ENCODE measurements around the gene FOS.
"Not testable (repeated sequence)": the region's sequence is repeated elsewhere in the genome, so short reads cannot be mapped to it uniquely, and the experiment has no call there.

The FOS gene

DNA sequence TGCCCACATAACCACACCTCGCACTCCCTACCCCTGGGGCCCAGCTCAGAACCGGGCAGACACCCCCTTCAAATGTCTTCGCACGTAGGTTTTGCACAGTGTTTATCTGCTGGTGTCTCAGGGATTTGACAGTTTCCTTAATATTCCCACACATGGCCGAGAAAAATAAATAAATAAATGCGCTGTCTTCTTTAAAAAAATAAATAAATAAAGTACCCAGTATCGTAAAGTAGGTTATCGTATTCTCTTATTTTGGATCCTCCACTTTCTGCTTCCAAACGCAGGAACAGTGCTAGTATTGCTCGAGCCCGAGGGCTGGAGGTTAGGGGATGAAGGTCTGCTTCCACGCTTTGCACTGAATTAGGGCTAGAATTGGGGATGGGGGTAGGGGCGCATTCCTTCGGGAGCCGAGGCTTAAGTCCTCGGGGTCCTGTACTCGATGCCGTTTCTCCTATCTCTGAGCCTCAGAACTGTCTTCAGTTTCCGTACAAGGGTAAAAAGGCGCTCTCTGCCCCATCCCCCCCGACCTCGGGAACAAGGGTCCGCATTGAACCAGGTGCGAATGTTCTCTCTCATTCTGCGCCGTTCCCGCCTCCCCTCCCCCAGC, 710 bp upstream of the FOS start:
- DNase-seq = peak; percentile 59

DNA sequence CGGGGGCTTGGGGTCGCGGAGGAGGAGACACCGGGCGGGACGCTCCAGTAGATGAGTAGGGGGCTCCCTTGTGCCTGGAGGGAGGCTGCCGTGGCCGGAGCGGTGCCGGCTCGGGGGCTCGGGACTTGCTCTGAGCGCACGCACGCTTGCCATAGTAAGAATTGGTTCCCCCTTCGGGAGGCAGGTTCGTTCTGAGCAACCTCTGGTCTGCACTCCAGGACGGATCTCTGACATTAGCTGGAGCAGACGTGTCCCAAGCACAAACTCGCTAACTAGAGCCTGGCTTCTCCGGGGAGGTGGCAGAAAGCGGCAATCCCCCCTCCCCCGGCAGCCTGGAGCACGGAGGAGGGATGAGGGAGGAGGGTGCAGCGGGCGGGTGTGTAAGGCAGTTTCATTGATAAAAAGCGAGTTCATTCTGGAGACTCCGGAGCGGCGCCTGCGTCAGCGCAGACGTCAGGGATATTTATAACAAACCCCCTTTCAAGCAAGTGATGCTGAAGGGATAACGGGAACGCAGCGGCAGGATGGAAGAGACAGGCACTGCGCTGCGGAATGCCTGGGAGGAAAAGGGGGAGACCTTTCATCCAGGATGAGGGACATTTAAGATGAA, 630 bp downstream of the FOS start:
- DNase-seq = peak; percentile 78

DNA sequence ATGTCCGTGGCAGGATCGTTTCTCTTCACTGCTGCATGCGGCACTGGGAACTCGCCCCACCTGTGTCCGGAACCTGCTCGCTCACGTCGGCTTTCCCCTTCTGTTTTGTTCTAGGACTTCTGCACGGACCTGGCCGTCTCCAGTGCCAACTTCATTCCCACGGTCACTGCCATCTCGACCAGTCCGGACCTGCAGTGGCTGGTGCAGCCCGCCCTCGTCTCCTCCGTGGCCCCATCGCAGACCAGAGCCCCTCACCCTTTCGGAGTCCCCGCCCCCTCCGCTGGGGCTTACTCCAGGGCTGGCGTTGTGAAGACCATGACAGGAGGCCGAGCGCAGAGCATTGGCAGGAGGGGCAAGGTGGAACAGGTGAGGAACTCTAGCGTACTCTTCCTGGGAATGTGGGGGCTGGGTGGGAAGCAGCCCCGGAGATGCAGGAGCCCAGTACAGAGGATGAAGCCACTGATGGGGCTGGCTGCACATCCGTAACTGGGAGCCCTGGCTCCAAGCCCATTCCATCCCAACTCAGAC, 1.2 kb downstream of the FOS start:
- no peak for DNase-seq

DNA sequence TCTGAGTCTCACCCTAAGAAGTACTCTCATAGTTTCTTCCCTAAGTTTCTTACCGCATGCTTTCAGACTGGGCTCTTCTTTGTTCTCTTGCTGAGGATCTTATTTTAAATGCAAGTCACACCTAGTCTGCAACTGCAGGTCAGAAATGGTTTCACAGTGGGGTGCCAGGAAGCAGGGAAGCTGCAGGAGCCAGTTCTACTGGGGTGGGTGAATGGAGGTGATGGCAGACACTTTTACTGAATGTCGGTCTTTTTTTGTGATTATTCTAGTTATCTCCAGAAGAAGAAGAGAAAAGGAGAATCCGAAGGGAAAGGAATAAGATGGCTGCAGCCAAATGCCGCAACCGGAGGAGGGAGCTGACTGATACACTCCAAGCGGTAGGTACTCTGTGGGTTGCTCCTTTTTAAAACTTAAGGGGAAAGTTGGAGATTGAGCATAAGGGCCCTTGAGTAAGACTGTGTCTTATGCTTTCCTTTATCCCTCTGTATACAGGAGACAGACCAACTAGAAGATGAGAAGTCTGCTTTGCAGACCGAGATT, 1.7 kb downstream of the FOS start:
- DNase-seq = no peak

DNA sequence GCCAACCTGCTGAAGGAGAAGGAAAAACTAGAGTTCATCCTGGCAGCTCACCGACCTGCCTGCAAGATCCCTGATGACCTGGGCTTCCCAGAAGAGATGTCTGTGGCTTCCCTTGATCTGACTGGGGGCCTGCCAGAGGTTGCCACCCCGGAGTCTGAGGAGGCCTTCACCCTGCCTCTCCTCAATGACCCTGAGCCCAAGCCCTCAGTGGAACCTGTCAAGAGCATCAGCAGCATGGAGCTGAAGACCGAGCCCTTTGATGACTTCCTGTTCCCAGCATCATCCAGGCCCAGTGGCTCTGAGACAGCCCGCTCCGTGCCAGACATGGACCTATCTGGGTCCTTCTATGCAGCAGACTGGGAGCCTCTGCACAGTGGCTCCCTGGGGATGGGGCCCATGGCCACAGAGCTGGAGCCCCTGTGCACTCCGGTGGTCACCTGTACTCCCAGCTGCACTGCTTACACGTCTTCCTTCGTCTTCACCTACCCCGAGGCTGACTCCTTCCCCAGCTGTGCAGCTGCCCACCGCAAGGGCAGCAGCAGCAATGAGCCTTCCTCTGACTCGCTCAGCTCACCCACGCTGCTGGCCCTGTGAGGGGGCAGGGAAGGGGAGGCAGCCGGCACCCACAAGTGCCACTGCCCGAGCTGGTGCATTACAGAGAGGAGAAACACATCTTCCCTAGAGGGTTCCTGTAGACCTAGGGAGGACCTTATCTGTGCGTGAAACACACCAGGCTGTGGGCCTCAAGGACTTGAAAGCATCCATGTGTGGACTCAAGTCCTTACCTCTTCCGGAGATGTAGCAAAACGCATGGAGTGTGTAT, 2.4 kb downstream of the FOS start:
- DNase-seq = no peak

DNA sequence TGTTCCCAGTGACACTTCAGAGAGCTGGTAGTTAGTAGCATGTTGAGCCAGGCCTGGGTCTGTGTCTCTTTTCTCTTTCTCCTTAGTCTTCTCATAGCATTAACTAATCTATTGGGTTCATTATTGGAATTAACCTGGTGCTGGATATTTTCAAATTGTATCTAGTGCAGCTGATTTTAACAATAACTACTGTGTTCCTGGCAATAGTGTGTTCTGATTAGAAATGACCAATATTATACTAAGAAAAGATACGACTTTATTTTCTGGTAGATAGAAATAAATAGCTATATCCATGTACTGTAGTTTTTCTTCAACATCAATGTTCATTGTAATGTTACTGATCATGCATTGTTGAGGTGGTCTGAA, 3.0 kb downstream of the FOS start:
- DNase-seq = no peak

DNA sequence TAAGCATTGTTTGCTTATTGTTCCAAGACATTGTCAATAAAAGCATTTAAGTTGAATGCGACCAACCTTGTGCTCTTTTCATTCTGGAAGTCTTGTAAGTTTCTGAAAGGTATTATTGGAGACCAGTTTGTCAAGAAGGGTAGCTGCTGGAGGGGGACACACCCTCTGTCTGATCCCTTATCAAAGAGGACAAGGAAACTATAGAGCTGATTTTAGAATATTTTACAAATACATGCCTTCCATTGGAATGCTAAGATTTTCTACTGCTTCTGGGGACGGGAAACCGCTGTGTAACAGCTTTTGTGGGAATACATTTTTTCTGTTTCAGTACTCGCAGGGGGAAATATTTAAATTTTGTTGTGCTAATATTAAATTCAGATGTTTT, 3.5 kb downstream of the FOS start:
- no peak for DNase-seq

DNA sequence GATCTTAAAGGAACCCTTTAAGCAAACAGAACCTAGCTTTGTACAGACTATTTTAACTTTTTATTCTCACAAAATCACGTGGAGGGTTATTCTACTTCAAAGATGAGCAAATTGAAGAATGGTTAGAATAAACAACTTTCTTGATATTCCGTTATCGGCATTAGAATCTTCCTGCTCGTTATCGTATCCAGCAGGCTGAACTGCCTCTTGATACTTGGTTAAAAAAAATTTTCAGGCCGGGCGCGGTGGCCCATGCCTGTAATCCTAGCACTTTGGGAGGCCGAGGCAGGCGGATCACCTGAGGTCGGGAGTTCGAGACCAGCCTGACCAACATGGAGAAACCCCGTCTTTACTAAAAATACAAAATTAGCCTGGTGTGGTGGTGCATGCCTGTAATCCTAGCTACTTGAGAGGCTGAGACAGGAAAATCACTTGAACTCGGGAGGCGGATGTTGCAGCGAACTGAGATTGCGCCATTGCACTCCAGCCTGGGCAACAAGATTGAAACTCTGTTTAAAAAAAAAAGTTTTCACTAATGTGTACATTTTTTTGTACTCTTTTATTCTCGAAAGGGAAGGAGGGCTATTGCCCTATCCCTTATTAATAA, 4.0 kb downstream of the FOS start:
- not testable (repeated sequence) for DNase-seq

DNA sequence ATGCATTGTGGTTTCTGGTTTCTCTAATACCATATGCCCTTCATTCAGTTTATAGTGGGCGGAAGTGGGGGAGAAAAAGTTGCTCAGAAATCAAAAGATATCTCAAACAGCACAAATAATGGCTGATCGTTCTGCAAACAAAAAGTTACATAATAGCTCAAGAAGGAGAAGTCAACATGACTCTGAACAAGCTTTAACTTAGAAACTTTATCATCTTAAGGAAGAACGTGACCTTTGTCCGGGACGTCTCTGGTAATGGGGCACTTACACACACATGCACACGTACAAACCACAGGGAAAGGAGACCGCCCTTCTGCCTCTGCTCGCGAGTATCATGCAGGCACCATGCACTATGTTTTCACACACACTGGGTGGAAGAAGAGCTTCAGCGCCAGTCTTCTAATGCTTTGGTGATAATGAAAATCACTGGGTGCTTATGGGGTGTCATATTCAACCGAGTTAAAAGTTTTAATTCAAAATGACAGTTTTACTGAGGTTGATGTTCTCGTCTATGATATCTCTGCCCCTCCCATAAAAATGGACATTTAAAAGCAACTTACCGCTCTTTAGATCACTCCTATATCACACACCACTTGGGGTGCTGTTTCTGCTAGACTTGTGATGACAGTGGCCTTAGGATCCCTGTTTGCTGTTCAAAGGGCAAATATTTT, 4.7 kb downstream of the FOS start:
- DNase-seq = no peak

DNA sequence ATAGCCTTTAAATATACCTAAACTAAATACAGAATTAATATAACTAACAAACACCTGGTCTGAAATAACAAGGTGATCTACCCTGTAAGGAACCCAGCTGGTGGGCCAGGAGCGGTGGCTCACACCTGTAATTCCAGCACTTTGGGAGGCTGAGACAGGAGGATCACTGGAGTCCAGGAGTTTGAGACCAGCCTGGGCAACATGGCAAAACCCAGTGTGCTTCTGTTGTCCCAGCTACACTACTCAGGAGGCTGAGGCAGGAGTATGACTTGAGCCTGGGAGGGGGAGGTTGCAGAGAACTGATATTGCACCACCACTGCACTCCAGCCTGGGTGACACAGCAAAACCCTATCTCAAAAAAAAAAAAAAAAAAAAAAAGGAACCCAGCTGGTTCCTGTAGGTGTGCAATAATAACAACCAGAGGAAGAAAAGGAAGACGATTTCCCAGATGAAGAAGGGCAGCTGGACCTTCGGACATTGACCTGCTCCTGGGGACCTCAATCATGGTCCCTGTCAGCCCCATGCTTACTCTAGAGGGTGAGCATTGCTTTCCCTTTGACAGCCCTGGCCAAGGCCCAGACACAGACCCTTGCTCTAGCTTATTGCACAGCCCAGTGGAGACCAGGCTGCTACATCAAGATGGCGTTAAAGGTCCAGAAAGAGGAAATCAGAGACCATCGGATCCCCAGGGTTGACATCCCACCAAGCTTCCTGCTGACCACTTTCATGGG, 5.4 kb downstream of the FOS start:
- DNase-seq = no peak

DNA sequence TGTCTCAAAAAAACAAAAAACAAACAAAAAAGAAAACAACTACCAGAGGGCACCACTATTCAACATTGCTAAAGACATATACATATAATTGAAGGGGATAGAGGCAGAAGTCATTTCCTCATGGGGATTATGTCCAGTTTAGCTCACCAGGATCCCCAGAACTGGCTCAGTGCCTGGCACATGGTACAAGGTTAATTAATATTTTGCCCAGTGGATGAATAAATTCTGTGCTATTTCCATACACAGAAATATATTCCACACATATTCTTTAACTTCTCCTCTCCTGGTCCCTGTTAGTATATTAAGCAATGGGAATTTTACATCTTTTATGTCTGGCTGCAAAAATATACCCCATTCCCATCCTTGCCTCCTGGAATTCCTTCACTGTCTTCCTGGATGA, 6.7 kb downstream of the FOS start:
- DNase-seq = no peak

DNA sequence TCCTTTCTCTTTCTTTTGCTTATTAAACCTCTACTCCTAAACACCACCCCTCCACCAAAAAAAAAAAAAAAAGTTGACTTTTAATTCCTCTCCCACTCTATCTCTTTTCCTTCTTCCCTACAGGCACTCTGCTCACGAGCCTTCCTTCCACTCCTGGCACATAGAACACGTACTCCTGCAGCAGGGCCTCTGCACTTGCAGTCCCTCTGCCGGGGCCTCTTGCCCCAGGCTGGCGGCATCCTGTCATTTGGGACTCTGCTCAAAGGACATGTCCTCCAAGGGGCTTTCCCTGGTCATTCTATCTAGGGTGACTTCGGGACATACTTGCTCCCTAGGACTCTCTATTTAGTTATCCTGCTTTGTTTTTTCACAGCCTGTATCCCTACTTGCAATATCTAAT, 7.7 kb downstream of the FOS start:
- no peak for DNase-seq

DNA sequence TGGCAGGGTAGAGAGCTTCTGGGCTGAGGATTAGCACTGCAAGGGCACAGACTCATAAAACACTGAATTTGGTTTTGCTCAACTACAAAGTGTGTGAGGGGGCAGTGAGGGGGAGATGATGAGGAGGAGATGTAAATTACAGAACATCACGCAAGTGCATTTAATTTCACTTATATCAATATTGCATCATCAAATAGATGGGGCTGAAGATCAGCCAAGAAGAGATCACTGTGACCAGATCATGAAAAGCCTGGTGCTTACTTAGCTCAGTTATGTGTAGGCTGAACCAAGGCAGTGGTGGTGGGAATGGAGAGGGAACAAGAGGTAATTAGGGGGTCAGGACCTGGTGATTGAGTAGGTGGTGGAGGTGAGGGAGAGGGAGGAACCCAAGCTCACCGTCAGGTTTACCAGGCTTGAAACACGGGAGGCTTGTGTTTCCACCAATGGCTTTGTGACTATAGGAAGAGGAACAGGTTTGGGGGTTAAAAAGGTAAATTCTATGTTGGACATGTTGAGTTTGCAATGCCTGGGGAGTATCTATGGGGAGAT, 11.3 kb downstream of the FOS start:
- no peak for DNase-seq

DNA sequence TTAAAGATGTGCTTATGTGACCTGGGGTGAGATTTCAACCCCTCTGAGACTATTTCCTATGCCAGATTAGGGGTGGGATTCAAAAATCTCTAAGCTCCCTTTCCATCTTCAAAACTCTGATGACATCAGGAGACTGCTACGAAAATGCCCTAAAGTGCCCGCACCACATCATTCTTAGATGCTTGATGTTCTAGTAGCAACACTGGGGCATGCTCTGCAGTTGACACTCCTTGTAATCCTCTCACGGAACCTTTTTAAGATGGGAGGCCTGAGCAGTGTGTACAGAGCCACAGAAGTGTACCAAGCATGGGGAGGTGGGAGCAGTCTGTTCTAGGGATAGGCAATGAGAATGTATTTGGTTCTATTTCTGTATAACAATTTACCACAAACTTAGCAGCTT, 12.2 kb downstream of the FOS start:
- DNase-seq = no peak

DNA sequence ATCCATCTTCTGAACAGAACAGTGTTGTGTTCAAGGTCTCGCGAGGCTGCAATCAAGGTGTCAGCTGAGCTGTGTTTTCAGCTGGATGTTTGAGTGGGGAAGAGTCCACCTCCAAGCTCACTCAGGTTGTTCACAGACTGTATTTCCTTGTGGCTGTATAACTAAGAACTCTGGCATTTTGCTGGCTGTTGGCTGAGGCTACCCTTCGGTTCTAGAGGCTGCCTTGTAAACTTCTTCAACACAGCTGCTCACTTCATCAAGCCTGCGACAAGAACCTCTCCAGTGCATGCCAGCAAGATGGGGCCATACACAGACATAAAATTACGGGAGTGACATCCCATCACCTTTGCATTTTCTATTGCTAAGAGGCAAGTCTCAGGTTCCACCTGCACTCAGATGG, 12.7 kb downstream of the FOS start:
- no peak for DNase-seq

DNA sequence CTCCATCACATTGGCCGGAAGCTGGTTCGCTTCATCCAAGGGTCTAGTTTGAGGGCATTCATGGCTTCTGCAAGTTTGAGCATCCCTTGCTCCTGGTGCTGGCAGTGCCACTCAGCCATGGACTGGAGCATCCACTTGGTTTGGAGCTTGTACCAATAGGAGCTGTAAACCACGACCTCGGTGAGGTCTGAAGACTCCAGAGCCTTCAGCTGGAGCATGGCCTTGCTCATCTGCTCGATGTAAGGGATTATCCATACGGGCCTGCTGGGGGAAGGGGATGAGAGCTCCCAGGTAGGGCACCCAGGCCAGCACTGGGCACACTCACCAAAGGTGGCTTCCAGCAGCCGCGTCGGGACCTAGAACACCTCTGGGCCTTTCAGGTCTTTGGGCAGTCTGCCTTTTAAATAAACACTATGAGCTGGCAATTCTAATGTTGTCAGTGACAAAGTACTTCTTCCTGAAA, 13.5 kb downstream of the FOS start:
- no peak for DNase-seq

DNA sequence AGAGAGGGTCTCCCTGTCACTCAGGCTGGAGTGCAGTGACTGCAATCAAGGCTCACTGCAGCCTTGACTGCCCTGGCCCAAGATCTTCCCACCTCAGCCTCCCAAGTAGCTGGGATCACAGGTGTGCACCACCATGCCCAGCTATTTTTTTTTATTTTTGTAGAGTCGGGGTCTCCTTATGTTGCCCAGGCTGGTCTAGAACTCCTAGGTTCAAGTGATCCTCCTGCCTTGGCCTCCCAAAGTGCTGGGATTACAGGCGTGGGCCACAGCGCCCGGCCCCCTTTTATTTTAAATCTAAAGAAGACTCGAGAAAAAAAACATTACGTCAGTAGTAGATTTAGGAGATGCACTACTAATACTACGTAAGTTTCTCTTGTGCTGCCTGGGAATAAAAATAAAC, 14.3 kb downstream of the FOS start:
- DNase-seq = no peak

DNA sequence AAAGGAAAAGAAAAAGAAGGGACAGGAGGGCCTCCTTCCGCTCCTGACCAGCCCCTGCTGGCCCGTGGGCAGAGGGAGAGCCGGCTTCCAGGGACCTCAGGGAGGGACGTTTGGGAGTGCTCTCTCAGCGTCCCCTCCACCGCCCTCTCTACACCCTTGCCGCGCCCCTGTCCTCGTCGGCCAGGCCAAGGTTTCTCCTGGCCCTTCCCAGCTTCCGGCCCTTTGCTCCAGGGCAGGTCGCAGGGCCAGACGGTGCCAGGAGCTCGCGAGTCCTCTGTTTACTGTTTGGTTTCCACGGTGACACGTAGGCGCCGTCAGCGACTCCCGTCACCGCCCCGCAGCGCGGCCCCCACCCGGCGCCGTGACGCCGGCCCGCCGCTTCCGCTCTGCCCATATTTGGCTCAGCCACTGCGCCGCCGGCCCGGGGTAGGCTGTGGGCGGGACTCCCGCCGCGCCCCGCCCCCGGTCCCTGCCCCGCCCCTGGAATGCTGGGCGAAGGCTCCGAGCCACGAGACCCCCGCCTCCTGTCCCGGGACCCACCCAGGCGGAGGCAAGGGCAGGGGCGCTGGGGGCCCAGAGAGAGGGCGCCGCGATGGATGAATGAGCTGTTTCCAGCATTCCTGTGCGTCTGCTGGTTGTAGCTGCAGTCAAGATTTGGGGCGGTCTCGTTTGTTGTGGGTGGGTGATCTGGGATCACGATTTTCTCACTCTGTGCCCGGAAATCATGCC, 15.5 kb downstream of the FOS start:
- peak; percentile 90 for DNase-seq

DNA sequence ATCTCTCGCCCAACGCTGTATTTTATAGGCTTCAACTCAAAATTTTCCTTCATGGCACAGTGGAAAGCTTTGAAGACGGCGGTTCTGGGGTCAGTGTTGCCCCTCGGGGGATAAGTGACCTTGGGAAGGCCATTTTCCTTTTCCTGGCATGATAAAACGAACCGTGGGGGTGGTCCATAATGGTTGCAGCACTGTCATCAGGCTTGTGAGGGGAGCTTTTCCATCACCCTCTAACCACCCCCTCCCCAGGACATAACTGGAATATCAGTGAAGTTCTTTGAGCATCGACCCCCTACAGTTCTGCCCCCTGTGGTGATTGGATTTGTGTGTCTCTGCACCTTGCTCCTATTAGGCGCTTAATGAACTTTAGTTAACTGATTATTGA, 16.0 kb downstream of the FOS start:
- no peak for DNase-seq

DNA sequence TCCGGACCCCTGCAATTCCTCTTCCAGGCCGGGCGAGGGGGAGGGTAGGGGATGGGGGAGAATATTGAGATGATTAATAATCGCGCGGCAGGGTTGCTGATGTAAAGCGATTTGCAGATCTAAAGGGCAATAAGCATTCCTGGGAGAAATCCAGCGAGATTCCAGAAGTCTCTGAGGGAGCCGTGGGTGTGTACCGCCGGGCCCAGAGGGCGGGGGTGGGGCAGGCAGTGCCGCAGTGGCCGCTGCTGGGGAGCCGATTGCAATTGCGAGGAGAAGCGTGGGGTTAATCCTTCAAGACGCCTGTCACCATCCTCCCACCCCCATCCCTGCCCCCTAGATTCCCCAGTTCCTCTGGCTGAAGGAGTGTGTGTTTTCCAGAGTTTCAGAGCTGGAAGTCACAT, 16.4 kb downstream of the FOS start:
- DNase-seq = no peak

All from NCI-H2227 treated with DMSO at 0.1 percent for 48 hours (cell line).